HepG2 (cell line): ENCODE measurements around the gene NUP35. TPM values are rescaled to one million over a fixed set of nuclear protein-coding genes. Genes with fewer than 3 reads are reported as not detected.

Source experiments
- DMAP1 ChIP-seq: IDR thresholded peaks from 2 replicates; pipeline ENCODE4 v1.6.1; 2016
- DRAP1 ChIP-seq: IDR thresholded peaks from 2 replicates; pipeline ENCODE4 v1.6.1; 2016; ENCODE audit warnings: missing genetic modification reagents, missing compliant biosample characterization
- DZIP1 ChIP-seq: sonication (generic); formaldehyde crosslinking; IDR thresholded peaks from 2 replicates; pipeline ENCODE4 v1.5.0; 2020; ENCODE audit warnings: mild to moderate bottlenecking, missing genetic modification reagents
- GATA4 ChIP-seq: sonication (generic); IDR thresholded peaks from 2 replicates; pipeline ENCODE4 v1.6.1; 2016; ENCODE audit warnings: antibody characterized with exemption, low read depth, borderline replicate concordance
- MED13 ChIP-seq: sonication (generic); formaldehyde crosslinking; IDR thresholded peaks from 2 replicates; pipeline ENCODE4 v1.5.0; 2020; ENCODE audit warnings: missing genetic modification reagents
- MXD3 ChIP-seq: IDR thresholded peaks from 2 replicates; pipeline ENCODE4 v1.6.1; 2016; ENCODE audit warnings: mild to moderate bottlenecking, missing biosample characterization, missing genetic modification reagents
- NFIB ChIP-seq: sonication (generic); formaldehyde crosslinking; IDR thresholded peaks from 2 replicates; pipeline ENCODE4 v1.9.0; 2021; ENCODE audit warnings: missing genetic modification reagents, mild to moderate bottlenecking, borderline replicate concordance
- PPARG ChIP-seq: conservative IDR thresholded peaks from 2 replicates; pipeline ENCODE4 v1.6.1; 2016; ENCODE audit warnings: missing biosample characterization, missing genetic modification reagents
- SCMH1 ChIP-seq: sonication (generic); formaldehyde crosslinking; IDR thresholded peaks from 2 replicates; pipeline ENCODE4 v1.9.0; 2021; ENCODE audit warnings: missing genetic modification reagents, mild to moderate bottlenecking, borderline replicate concordance
- ZBTB10 ChIP-seq: sonication (generic); formaldehyde crosslinking; IDR thresholded peaks from 2 replicates; pipeline ENCODE4 v1.4.0; 2020; ENCODE audit warnings: missing genetic modification reagents, borderline replicate concordance
- ZNF160 ChIP-seq: sonication (generic); formaldehyde crosslinking; IDR thresholded peaks from 2 replicates; pipeline ENCODE4 v1.8.0; 2022; ENCODE audit warnings: mild to moderate bottlenecking, inconsistent platforms, missing genetic modification reagents
- ZNF33A ChIP-seq: sonication (generic); formaldehyde crosslinking; IDR thresholded peaks from 2 replicates; pipeline ENCODE4 v1.5.1; 2020; ENCODE audit warnings: missing genetic modification reagents, mild to moderate bottlenecking, moderate library complexity, borderline replicate concordance
- ZNF407 ChIP-seq: sonication (generic); formaldehyde crosslinking; IDR thresholded peaks from one replicate; pipeline ENCODE4 v1.5.1; 2020; ENCODE audit warnings: mild to moderate bottlenecking, missing genetic modification reagents; ENCODE audit errors: not compliant biosample characterization
- polyA plus RNA-seq, 8 experiments: library from polyadenylated mRNA; depleted of rRNA in 3 of 8; stranded (reverse) in 7 of 8; unstranded in 1 of 8; fragments of >200 nt; fragmentation: Illumina TruSeq in 4 of 8; extraction: Trizol in 4 of 8; gene quantifications; 2 replicates each; pipeline versions ENCODE4 v1.2.1 to v1.2.3, GENCODE V29; 2011 to 2016; ENCODE audit warnings: low read depth in 4 of 8, missing spikeins in 1 of 8, mixed read lengths in 1 of 8; ENCODE audit not compliant: insufficient read depth in 1 of 8
- total RNA-seq, 5 experiments: library from RNA; depleted of rRNA; stranded (reverse); fragments of >200 nt; fragmentation: Illumina TruSeq; extraction: Trizol; gene quantifications; 2 replicates each; pipeline ENCODE4 v1.2.3, GENCODE V29; 2016; ENCODE audit warnings: low read depth in 1 of 5

The NUP35 gene
- total and polyA plus RNA-seq, 2 of the 13 experiments (the other 11 are each of a cell fraction or from before 2014, with no cell fraction given): 16.9 to 53.6 TPM

- TF ChIP-seq DRAP1 (CRISPR knock-in tag) (peak; percentile 86), NFIB (CRISPR knock-in tag) (no peak), PPARG (CRISPR knock-in tag) (peak; percentile 20; the same call in 1 of the 2 replicates), MED13 (CRISPR knock-in tag) (peak; percentile 55; the same call in 1 of the 2 replicates), GATA4 (0 out of 2 replicates have a peak, but pooled peaks have one; percentile 47), ZNF160 (CRISPR knock-in tag) (peak; percentile 61; the same call in 1 of the 2 replicates), SCMH1 (CRISPR knock-in tag) (no peak), DZIP1 (CRISPR knock-in tag) (no peak), MXD3 (CRISPR knock-in tag) (0 out of 2 replicates have a peak, but pooled peaks have one; percentile 42), ZNF407 (no peak), ZBTB10 (CRISPR knock-in tag) (no peak), ZNF33A (CRISPR knock-in tag) (peak; percentile 89; the same call in 1 of the 2 replicates), DMAP1 (CRISPR knock-in tag) (peak; percentile 27; the same call in 1 of the 2 replicates)
Observed at GRCh38 chr2:183078464-183079138, 45.6 kb upstream of the NUP35 start, which contains the start of gene DUSP19 (continued).
